HCT116 (cell line): ENCODE data around the gene PPP2R3C. TPM values are rescaled to one million over a fixed set of nuclear protein-coding genes. Genes with fewer than 3 reads are reported as not detected.

Experiments
- ATAC-seq: fragments of 200-7000 bp; cut with Tn5 transposase; 2 replicates; pipeline ENCODE4 v1.9.1; 2020; ENCODE audit warnings: mild to moderate bottlenecking, moderate library complexity
- BruUV-seq: library from RNA; stranded (reverse); fragments of 400-500 nt; replicated peaks from 2 replicates; lab custom pipeline; 2021; lab: Mats Ljungman, UMichigan
- CTCF ChIA-PET: fragments of 300-600 bp; sonication (Branson Sonifier 250); formaldehyde crosslinking; loops from one replicate; lab custom pipeline; 2021; ENCODE audit warnings: antibody characterized with exemption; lab: Charles Lee
- POLR2A ChIA-PET: fragments of 300-600, 350-600 bp; sonication (Branson Sonifier 250); formaldehyde crosslinking; loops from one replicate; lab custom pipeline; 2021; ENCODE audit warnings: antibody characterized with exemption; lab: Charles Lee
- RAD21 ChIA-PET, 2 experiments: fragments of 300-600 bp; sonication (Branson Sonifier 250); formaldehyde crosslinking; loops; one replicate each; lab custom pipeline; 2023; ENCODE audit warnings: low total read pairs in 2 of 2; ENCODE audit not compliant: uncharacterized antibody in 2 of 2, unreplicated experiment in 2 of 2, low non-redundant PET in 1 of 2; lab: Charles Lee
- DNase-seq: peaks from one replicate; pipeline ENCODE4 v3.0.0-alpha.2; 2010; ENCODE audit warnings: low read depth, low spot score
- H2AFZ ChIP-seq: fragments of 200-600 bp; shearing (Covaris generic), sonication (generic); 2 replicates; pipeline ENCODE4 v1.6.1; 2017; ENCODE audit warnings: low read depth, mixed run types, mixed read lengths, antibody characterized with exemption, low read length; ENCODE audit not compliant: poor library complexity, severe bottlenecking
- H3K27ac ChIP-seq: 2 replicates; pipeline ENCODE4 v1.5.1; 2012; ENCODE audit warnings: low read depth, low read length
- H3K27me3 ChIP-seq: fragments of 200-600 bp; sonication (generic); 2 replicates; pipeline ENCODE4 v1.6.1; 2016; ENCODE audit warnings: mixed run types, low read length, mixed read lengths; ENCODE audit not compliant: insufficient read depth
- H3K36me3 ChIP-seq, 2 experiments: fragments of 200-500 bp in 1 of 2; fragments of 200-600 bp in 1 of 2; sonication (Bioruptor generic) in 1 of 2; sonication (generic) in 1 of 2; 2 replicates each; pipeline versions ENCODE4 v1.5.1 to v1.6.1; 2014 to 2016; ENCODE audit warnings: low read length in 2 of 2, inconsistent platforms in 1 of 2, mixed read lengths in 1 of 2, mixed run types in 1 of 2; ENCODE audit not compliant: insufficient read depth in 2 of 2, control insufficient read depth in 1 of 2
- H3K4me1 ChIP-seq, 2 experiments: fragments of 200-600 bp in 1 of 2; sonication (generic) in 1 of 2; 2 replicates each; pipeline versions ENCODE4 v1.5.1 to v1.6.1; 2012 to 2017; ENCODE audit warnings: low read length in 2 of 2, inconsistent platforms in 1 of 2, mild to moderate bottlenecking in 1 of 2, mixed read lengths in 1 of 2, mixed run types in 1 of 2, moderate library complexity in 1 of 2; ENCODE audit not compliant: insufficient read depth in 2 of 2, control insufficient read depth in 1 of 2
- H3K4me2 ChIP-seq: fragments of 200-600 bp; sonication (generic); 2 replicates; pipeline ENCODE4 v1.6.1; 2017; ENCODE audit warnings: mixed run types, low read length, mixed read lengths
- H3K4me3 ChIP-seq, 2 experiments: fragments of 200-600 bp in 1 of 2; sonication (generic) in 1 of 2; replicated peaks in 1 of 2; 2 replicates each; pipeline ENCODE4 v1.5.1; 2011 to 2016; ENCODE audit warnings: low read length in 2 of 2, control low read depth in 1 of 2, low read depth in 1 of 2, mild to moderate bottlenecking in 1 of 2, mixed read lengths in 1 of 2, mixed run types in 1 of 2
- H3K79me2 ChIP-seq: fragments of 200-600 bp; sonication (generic); 2 replicates; pipeline ENCODE4 v1.6.1; 2017; ENCODE audit warnings: mild to moderate bottlenecking, mixed run types, low read length, moderate library complexity, mixed read lengths; ENCODE audit not compliant: insufficient read depth
- H3K9ac ChIP-seq: fragments of 200-600 bp; sonication (generic); 2 replicates; pipeline ENCODE4 v1.6.1; 2016; ENCODE audit warnings: low read length, mixed read lengths
- H3K9me2 ChIP-seq: fragments of 200-600 bp; sonication (generic), shearing (Covaris generic); 2 replicates; pipeline ENCODE4 v1.6.1; 2017; ENCODE audit warnings: mixed run types, mild to moderate bottlenecking, moderate library complexity; ENCODE audit not compliant: insufficient read depth
- H3K9me3 ChIP-seq, 2 experiments: fragments of 200-500 bp in 1 of 2; fragments of 200-600 bp in 1 of 2; sonication (Bioruptor generic) in 1 of 2; sonication (generic) in 1 of 2; 2 replicates each; pipeline ENCODE4 v1.6.1; 2014 to 2017; ENCODE audit warnings: low read length in 2 of 2, mixed read lengths in 2 of 2, inconsistent platforms in 1 of 2, low read depth in 1 of 2, mild to moderate bottlenecking in 1 of 2, mixed run types in 1 of 2, moderate library complexity in 1 of 2; ENCODE audit not compliant: control insufficient read depth in 1 of 2, insufficient read depth in 1 of 2
- H4K20me1 ChIP-seq: fragments of 200-600 bp; sonication (generic), shearing (Covaris generic); 2 replicates; pipeline ENCODE4 v1.6.1; 2017; ENCODE audit warnings: mixed run types, mild to moderate bottlenecking, moderate library complexity; ENCODE audit not compliant: insufficient read depth
- CBX3 ChIP-seq: IDR thresholded peaks from 2 replicates; pipeline ENCODE4 v1.6.1; 2012; ENCODE audit warnings: low read depth
- EGR1 ChIP-seq: IDR thresholded peaks from 2 replicates; pipeline ENCODE4 v1.6.1; 2012; ENCODE audit warnings: low read depth
- ELF1 ChIP-seq: IDR thresholded peaks from 2 replicates; pipeline ENCODE4 v1.6.1; 2012; ENCODE audit warnings: low read depth, borderline replicate concordance
- FOSL1 ChIP-seq: IDR thresholded peaks from 2 replicates; pipeline ENCODE4 v1.6.1; 2012; ENCODE audit warnings: low read depth
- RAD21 ChIP-seq: IDR thresholded peaks from 2 replicates; pipeline ENCODE4 v1.6.1; 2012; ENCODE audit warnings: low read depth, mild to moderate bottlenecking
- SIN3A ChIP-seq: IDR thresholded peaks from 2 replicates; pipeline ENCODE4 v1.6.1; 2012; ENCODE audit warnings: low read depth
- TCF7L2 ChIP-seq: IDR thresholded peaks from 2 replicates; pipeline ENCODE4 v1.7.0; 2011; ENCODE audit warnings: borderline replicate concordance, inconsistent platforms; ENCODE audit not compliant: insufficient read depth, insufficient read length; ENCODE audit errors: extremely low read depth
- intact Hi-C: fragments of 100-400 bp; cut with micrococcal nuclease; formaldehyde crosslinking; loops from 2 replicates; pipeline ENCODE4 v1.10.0; 2022
- total RNA-seq: library from RNA; stranded (reverse); gene quantifications from one replicate; pipeline ENCODE4 v1.2.1, GENCODE V29; 2021; ENCODE audit not compliant: unreplicated experiment
- TF ChIP-seq, protein P1 (sequence below): IDR thresholded peaks from 2 replicates; pipeline ENCODE4 v1.6.1; 2011; ENCODE audit warnings: mild to moderate bottlenecking, low read length, moderate library complexity; ENCODE audit not compliant: insufficient replicate concordance; ENCODE audit errors: extremely low read depth
- TF ChIP-seq, protein P2 (sequence below): IDR thresholded peaks from 2 replicates; pipeline ENCODE4 v1.6.1; 2012
- TF ChIP-seq, protein P3 (sequence below): IDR thresholded peaks from 2 replicates; pipeline ENCODE4 v1.6.1; 2012; ENCODE audit warnings: low read depth

The PPP2R3C gene
- total RNA-seq, 1 experiment from 2014 or later, result 14.1 TPM

DNA sequence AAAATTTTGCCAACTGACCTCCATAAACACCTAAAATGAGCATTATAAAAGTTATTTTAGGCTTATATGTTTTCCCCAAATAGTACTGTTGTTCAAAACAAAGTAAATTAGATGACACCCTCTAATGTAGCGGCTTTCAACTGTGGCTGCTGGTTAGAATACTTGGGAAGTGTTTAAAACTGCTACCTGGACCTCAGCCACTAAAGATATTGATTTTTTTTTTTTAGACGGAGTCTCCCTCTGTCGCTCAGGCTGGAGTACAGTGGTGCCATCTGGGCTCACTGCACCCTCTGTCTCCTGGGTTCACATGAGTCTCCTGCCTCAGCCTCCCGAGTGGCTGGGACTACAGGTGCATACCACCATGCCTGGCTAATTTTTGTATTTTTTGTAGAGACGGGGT is 16.8 kb upstream of the PPP2R3C start:
- no peak overlapping the region for H3K27ac ChIP-seq
- RAD21 ChIA-PET, result no interaction called here
- intact Hi-C loops, result no loop called here
- POLR2A ChIA-PET, result no interaction called here
- no peak for ATAC-seq
- no peak overlapping the region for H3K4me3 ChIP-seq
- CTCF ChIA-PET, result no interaction called here
- no peaks in the 10 kb centered on the region; the same call in 1 of the 2 replicates for H4K20me1 ChIP-seq
- H3K36me3 ChIP-seq, result peaks cover 0 to 1% of the 10 kb centered on the region in 2 experiments; a peak in 1 of 4 replicates
- no peaks in the 10 kb centered on the region for H3K4me1 ChIP-seq
- no peak overlapping the region for H3K9ac ChIP-seq
- no peak overlapping the region for H3K4me2 ChIP-seq
- DNase-seq, result no peak
- BruUV-seq, result no TSS peak
- no peaks in the 10 kb centered on the region for H3K9me2 ChIP-seq
- TF ChIP-seq, protein P1, sequence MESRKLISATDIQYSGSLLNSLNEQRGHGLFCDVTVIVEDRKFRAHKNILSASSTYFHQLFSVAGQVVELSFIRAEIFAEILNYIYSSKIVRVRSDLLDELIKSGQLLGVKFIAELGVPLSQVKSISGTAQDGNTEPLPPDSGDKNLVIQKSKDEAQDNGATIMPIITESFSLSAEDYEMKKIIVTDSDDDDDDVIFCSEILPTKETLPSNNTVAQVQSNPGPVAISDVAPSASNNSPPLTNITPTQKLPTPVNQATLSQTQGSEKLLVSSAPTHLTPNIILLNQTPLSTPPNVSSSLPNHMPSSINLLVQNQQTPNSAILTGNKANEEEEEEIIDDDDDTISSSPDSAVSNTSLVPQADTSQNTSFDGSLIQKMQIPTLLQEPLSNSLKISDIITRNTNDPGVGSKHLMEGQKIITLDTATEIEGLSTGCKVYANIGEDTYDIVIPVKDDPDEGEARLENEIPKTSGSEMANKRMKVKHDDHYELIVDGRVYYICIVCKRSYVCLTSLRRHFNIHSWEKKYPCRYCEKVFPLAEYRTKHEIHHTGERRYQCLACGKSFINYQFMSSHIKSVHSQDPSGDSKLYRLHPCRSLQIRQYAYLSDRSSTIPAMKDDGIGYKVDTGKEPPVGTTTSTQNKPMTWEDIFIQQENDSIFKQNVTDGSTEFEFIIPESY, result no peak
- TF ChIP-seq, protein P2, sequence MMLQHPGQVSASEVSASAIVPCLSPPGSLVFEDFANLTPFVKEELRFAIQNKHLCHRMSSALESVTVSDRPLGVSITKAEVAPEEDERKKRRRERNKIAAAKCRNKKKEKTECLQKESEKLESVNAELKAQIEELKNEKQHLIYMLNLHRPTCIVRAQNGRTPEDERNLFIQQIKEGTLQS, result no peak
- TF ChIP-seq, protein P3, sequence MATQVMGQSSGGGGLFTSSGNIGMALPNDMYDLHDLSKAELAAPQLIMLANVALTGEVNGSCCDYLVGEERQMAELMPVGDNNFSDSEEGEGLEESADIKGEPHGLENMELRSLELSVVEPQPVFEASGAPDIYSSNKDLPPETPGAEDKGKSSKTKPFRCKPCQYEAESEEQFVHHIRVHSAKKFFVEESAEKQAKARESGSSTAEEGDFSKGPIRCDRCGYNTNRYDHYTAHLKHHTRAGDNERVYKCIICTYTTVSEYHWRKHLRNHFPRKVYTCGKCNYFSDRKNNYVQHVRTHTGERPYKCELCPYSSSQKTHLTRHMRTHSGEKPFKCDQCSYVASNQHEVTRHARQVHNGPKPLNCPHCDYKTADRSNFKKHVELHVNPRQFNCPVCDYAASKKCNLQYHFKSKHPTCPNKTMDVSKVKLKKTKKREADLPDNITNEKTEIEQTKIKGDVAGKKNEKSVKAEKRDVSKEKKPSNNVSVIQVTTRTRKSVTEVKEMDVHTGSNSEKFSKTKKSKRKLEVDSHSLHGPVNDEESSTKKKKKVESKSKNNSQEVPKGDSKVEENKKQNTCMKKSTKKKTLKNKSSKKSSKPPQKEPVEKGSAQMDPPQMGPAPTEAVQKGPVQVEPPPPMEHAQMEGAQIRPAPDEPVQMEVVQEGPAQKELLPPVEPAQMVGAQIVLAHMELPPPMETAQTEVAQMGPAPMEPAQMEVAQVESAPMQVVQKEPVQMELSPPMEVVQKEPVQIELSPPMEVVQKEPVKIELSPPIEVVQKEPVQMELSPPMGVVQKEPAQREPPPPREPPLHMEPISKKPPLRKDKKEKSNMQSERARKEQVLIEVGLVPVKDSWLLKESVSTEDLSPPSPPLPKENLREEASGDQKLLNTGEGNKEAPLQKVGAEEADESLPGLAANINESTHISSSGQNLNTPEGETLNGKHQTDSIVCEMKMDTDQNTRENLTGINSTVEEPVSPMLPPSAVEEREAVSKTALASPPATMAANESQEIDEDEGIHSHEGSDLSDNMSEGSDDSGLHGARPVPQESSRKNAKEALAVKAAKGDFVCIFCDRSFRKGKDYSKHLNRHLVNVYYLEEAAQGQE, result no peak
- TF ChIP-seq ELF1 (no peak), SIN3A (no peak), RAD21 (no peak), FOSL1 (no peak), EGR1 (no peak), CBX3 (no peak), TCF7L2 (no peak)
- TF ChIP-seq, all 23 proteins: peak for 0
- H3K79me2 ChIP-seq, result peaks cover 5% of the 10 kb centered on the region; the same call in 1 of the 2 replicates
- H3K9me3 ChIP-seq, result no peaks in the 10 kb centered on the region
- no peaks in the 10 kb centered on the region for H3K27me3 ChIP-seq
- no peak overlapping the region for H2AFZ ChIP-seq
